Activated CD4-positive, CD25-positive, alpha-beta regulatory T cell (primary cell): ENCODE results near the gene TEPSIN.
A peak's percentile ranks its signal among the peaks of the same experiment; 100 is the strongest.
"Not testable (repeated sequence)": the region's sequence is repeated elsewhere in the genome, so short reads cannot be mapped to it uniquely, and the experiment has no call there.

Experiments
- DNase-seq, 4 experiments: peaks; one replicate each; lab custom pipeline; 2025; lab: John Stamatoyannopoulos, UW

TEPSIN gene

GRCh38 chr17:81235822-81236740 lies 2.8 kb downstream of the TEPSIN start:
- no peak for DNase-seq

- DNase-seq: no peak
Observed at GRCh38 chr17:81234940-81235821, 3.7 kb downstream of the TEPSIN start.

- DNase-seq: no peak
Observed at GRCh38 chr17:81234506-81234855, 4.4 kb downstream of the TEPSIN start.

GRCh38 chr17:81233811-81234505 lies 4.9 kb downstream of the TEPSIN start:
- no peak for DNase-seq

- DNase-seq: no peak
Observed at GRCh38 chr17:81233316-81233715, 5.5 kb downstream of the TEPSIN start.

GRCh38 chr17:81232616-81233241 lies 6.1 kb downstream of the TEPSIN start:
- no peak for DNase-seq

GRCh38 chr17:81231766-81232581 lies 6.9 kb downstream of the TEPSIN start:
- no peak for DNase-seq

GRCh38 chr17:81231121-81231645 lies 7.7 kb downstream of the TEPSIN start:
- no peak for DNase-seq

- DNase-seq: no peak
Observed at GRCh38 chr17:81230043-81230820, 8.6 kb downstream of the TEPSIN start.

GRCh38 chr17:81229666-81229920 lies 9.3 kb downstream of the TEPSIN start:
- no peak for DNase-seq

- DNase-seq: no peak
Observed at GRCh38 chr17:81228834-81229665, 9.8 kb downstream of the TEPSIN start.

- no peak for DNase-seq
Observed at GRCh38 chr17:81228420-81228819, 10.4 kb downstream of the TEPSIN start.

GRCh38 chr17:81227630-81228029 lies 11.2 kb downstream of the TEPSIN start:
- not testable (repeated sequence) for DNase-seq

- no peak for DNase-seq
Observed at GRCh38 chr17:81223762-81224130, 15.1 kb downstream of the TEPSIN start.

- peak; percentile 99 to 100 (median 100) for DNase-seq
Observed at GRCh38 chr17:81222906-81223761, 15.7 kb downstream of the TEPSIN start, which contains the start of gene CEP131. CEP131 (minus strand) TSS chr17:81222965; CDS start chr17:81220056, 2,909 bp downstream.

GRCh38 chr17:81222620-81222905 lies 16.3 kb downstream of the TEPSIN start:
- DNase-seq: no peak

GRCh38 chr17:81221842-81222619 lies 16.8 kb downstream of the TEPSIN start:
- no peak for DNase-seq
